Muscle layer of duodenum (tissue), 2 donors: ENCODE measurements around the gene ZNF800.
"Not testable (repeated sequence)": the region's sequence is repeated elsewhere in the genome, so short reads cannot be mapped to it uniquely, and the experiment has no call there.

Experiments used
- H3K27ac ChIP-seq: one replicate; pipeline ENCODE4 v1.7.0; 2013; ENCODE audit warnings: mild to moderate bottlenecking, low read length
- H3K27me3 ChIP-seq: one replicate; pipeline ENCODE4 v1.7.0; 2013; ENCODE audit warnings: low read depth, mild to moderate bottlenecking, control low read depth, low read length
- H3K36me3 ChIP-seq, 2 donors: one replicate each; pipeline ENCODE4 v1.7.0; 2013; ENCODE audit warnings: low read length in 2 of 2, control low read depth in 1 of 2, mild to moderate bottlenecking in 1 of 2; ENCODE audit not compliant: insufficient read depth in 2 of 2, control insufficient read depth in 1 of 2
- H3K4me1 ChIP-seq, 2 donors: one replicate each; pipeline ENCODE4 v1.7.0; 2013; ENCODE audit warnings: low read length in 2 of 2, mild to moderate bottlenecking in 2 of 2, control low read depth in 1 of 2, moderate library complexity in 1 of 2; ENCODE audit not compliant: insufficient read depth in 2 of 2, control insufficient read depth in 1 of 2
- H3K4me3 ChIP-seq, 2 donors: one replicate each; pipeline ENCODE4 v1.7.0; 2013; ENCODE audit warnings: low read length in 2 of 2, low read depth in 1 of 2, mild to moderate bottlenecking in 1 of 2
- H3K9me3 ChIP-seq, 2 donors: one replicate each; pipeline ENCODE4 v1.7.0; 2013; ENCODE audit warnings: low read length in 2 of 2, control low read depth in 1 of 2, mild to moderate bottlenecking in 1 of 2; ENCODE audit not compliant: control insufficient read depth in 1 of 2
- donor health status: healthy.

Gene ZNF800

GRCh38 chr7:127413326-127413725, 20.8 kb upstream of the ZNF800 start:
- no peak overlapping the region for H3K27ac ChIP-seq
- no peaks in the 10 kb centered on the region for H3K4me1 ChIP-seq
- H3K9me3 ChIP-seq, result no peaks in the 10 kb centered on the region
- no peaks in the 10 kb centered on the region for H3K36me3 ChIP-seq
- no peak overlapping the region for H3K4me3 ChIP-seq
- no peaks in the 10 kb centered on the region for H3K27me3 ChIP-seq

GRCh38 chr7:127411176-127411575, 18.7 kb upstream of the ZNF800 start:
- Histone ChIP-seq H3K4me1 (no peaks in the 10 kb centered on the region), H3K4me3 (no peak overlapping the region), H3K9me3 (no peaks in the 10 kb centered on the region), H3K36me3 (no peaks in the 10 kb centered on the region), H3K27me3 (no peaks in the 10 kb centered on the region), H3K27ac (no peak overlapping the region)

GRCh38 chr7:127409629-127410028, 17.1 kb upstream of the ZNF800 start:
- H3K9me3 ChIP-seq, result no peaks in the 10 kb centered on the region
- H3K4me1 ChIP-seq, result no peaks in the 10 kb centered on the region
- H3K27me3 ChIP-seq, result no peaks in the 10 kb centered on the region
- H3K36me3 ChIP-seq, result no peaks in the 10 kb centered on the region
- H3K27ac ChIP-seq, result no peak overlapping the region
- no peak overlapping the region for H3K4me3 ChIP-seq

GRCh38 chr7:127404286-127405072, 12.0 kb upstream of the ZNF800 start:
- Histone ChIP-seq H3K9me3 (no peaks in the 10 kb centered on the region), H3K27ac (no peak overlapping the region), H3K27me3 (no peaks in the 10 kb centered on the region), H3K4me3 (no peak overlapping the region), H3K36me3 (no peaks in the 10 kb centered on the region), H3K4me1 (no peaks in the 10 kb centered on the region)

- H3K9me3 ChIP-seq, result no peaks in the 10 kb centered on the region
- no peaks in the 10 kb centered on the region for H3K36me3 ChIP-seq
- no peaks in the 10 kb centered on the region for H3K27me3 ChIP-seq
- H3K4me3 ChIP-seq, result no peak overlapping the region
- peaks cover 1 to 3% of the 10 kb centered on the region in 2 donors for H3K4me1 ChIP-seq
- no peak overlapping the region for H3K27ac ChIP-seq
Observed at GRCh38 chr7:127396184-127396583, 3.7 kb upstream of the ZNF800 start.

GRCh38 chr7:127395104-127395503, 2.6 kb upstream of the ZNF800 start:
- H3K36me3 ChIP-seq, H3K27ac ChIP-seq, H3K27me3 ChIP-seq, H3K9me3 ChIP-seq, H3K4me3 ChIP-seq: not testable (repeated sequence)
- H3K4me1 ChIP-seq, result peaks cover 7 to 11% of the 10 kb centered on the region in 2 donors

- no peaks in the 10 kb centered on the region for H3K36me3 ChIP-seq
- H3K9me3 ChIP-seq, result no peaks in the 10 kb centered on the region
- peak overlapping the region; percentile 96 for H3K27ac ChIP-seq
- H3K4me1 ChIP-seq, result peaks cover 14 to 16% of the 10 kb centered on the region in 2 donors
- no peaks in the 10 kb centered on the region for H3K27me3 ChIP-seq
- H3K4me3 ChIP-seq, result peak overlapping the region; percentile 94 to 96
Observed at GRCh38 chr7:127393368-127394058, 1.0 kb upstream of the ZNF800 start.

GRCh38 chr7:127392182-127392565, 334 bp downstream of the ZNF800 start:
- H3K27me3 ChIP-seq, result no peaks in the 10 kb centered on the region
- H3K9me3 ChIP-seq, result no peaks in the 10 kb centered on the region
- H3K27ac ChIP-seq, result peak overlapping the region; percentile 91
- no peaks in the 10 kb centered on the region for H3K36me3 ChIP-seq
- H3K4me1 ChIP-seq, result peaks cover 14 to 20% of the 10 kb centered on the region in 2 donors
- peak overlapping the region; percentile 70 to 94 for H3K4me3 ChIP-seq

GRCh38 chr7:127391591-127392181, 822 bp downstream of the ZNF800 start:
- Histone ChIP-seq H3K4me3 (peak overlapping the region; percentile 71 to 94), H3K9me3 (no peaks in the 10 kb centered on the region), H3K36me3 (no peaks in the 10 kb centered on the region), H3K4me1 (peaks cover 14 to 21% of the 10 kb centered on the region in 2 donors), H3K27ac (peak overlapping the region; percentile 91), H3K27me3 (no peaks in the 10 kb centered on the region)

- H3K9me3 ChIP-seq, result no peaks in the 10 kb centered on the region
- H3K36me3 ChIP-seq, result peaks cover 0 to 4% of the 10 kb centered on the region in 2 donors
- H3K4me3 ChIP-seq, result peak overlapping the region; percentile 71 to 94
- no peaks in the 10 kb centered on the region for H3K27me3 ChIP-seq
- H3K27ac ChIP-seq, result peak overlapping the region; percentile 79
- H3K4me1 ChIP-seq, result peaks cover 14 to 21% of the 10 kb centered on the region in 2 donors
Observed at GRCh38 chr7:127390817-127391590, 1.5 kb downstream of the ZNF800 start.
